ENCODE results near the gene METTL2B.
"Not testable (repeated sequence)": the region's sequence is repeated elsewhere in the genome, so short reads cannot be mapped to it uniquely, and the experiment has no call there.

Gene METTL2B

GRCh38 chr7:128523932-128524524 lies 47.5 kb downstream of the METTL2B start:
- in situ Hi-C loops (cut with MboI; ENCODE audit: low sequenced_read_pairs) = not testable (repeated sequence)

GRCh38 chr7:128525584-128525983 lies 49.0 kb downstream of the METTL2B start:
- in situ Hi-C loops (cut with MboI; ENCODE audit: low sequenced_read_pairs) = not testable (repeated sequence)

GRCh38 chr7:128526062-128526466 lies 49.5 kb downstream of the METTL2B start:
- in situ Hi-C loops (cut with MboI; ENCODE audit: low sequenced_read_pairs) = not testable (repeated sequence)

GRCh38 chr7:128529191-128529590 lies 52.6 kb downstream of the METTL2B start:
- in situ Hi-C loops (cut with MboI; ENCODE audit: low sequenced_read_pairs) = not testable (repeated sequence)

- in situ Hi-C loops (cut with MboI; ENCODE audit: low sequenced_read_pairs) = not testable (repeated sequence)
Measured at GRCh38 chr7:128530121-128530854, 53.7 kb downstream of the METTL2B start.

- in situ Hi-C loops (cut with MboI; ENCODE audit: low sequenced_read_pairs) = no loop called here
Measured at GRCh38 chr7:128530855-128531104, 54.2 kb downstream of the METTL2B start.

- in situ Hi-C loops (cut with MboI; ENCODE audit: low sequenced_read_pairs) = not testable (repeated sequence)
Measured at GRCh38 chr7:128531105-128531954, 54.8 kb downstream of the METTL2B start.

GRCh38 chr7:128531955-128532478 lies 55.5 kb downstream of the METTL2B start:
- in situ Hi-C loops (cut with MboI; ENCODE audit: low sequenced_read_pairs) = not testable (repeated sequence)

- in situ Hi-C loops (cut with MboI; ENCODE audit: low sequenced_read_pairs) = not testable (repeated sequence)
Measured at GRCh38 chr7:128532956-128533355, 56.4 kb downstream of the METTL2B start.

- in situ Hi-C loops (cut with MboI; ENCODE audit: low sequenced_read_pairs) = not testable (repeated sequence)
Measured at GRCh38 chr7:128537410-128537809, 60.9 kb downstream of the METTL2B start.

GRCh38 chr7:128542530-128542929 lies 66.0 kb downstream of the METTL2B start:
- in situ Hi-C loops (cut with MboI; ENCODE audit: low sequenced_read_pairs) = not testable (repeated sequence)

- in situ Hi-C loops (cut with MboI; ENCODE audit: low sequenced_read_pairs) = not testable (repeated sequence)
Measured at GRCh38 chr7:128543300-128543699, 66.8 kb downstream of the METTL2B start.

GRCh38 chr7:128546319-128546851 lies 69.8 kb downstream of the METTL2B start:
- in situ Hi-C loops (cut with MboI; ENCODE audit: low sequenced_read_pairs) = not testable (repeated sequence)

GRCh38 chr7:128550920-128551319 lies 74.4 kb downstream of the METTL2B start:
- in situ Hi-C loops (cut with MboI; ENCODE audit: low sequenced_read_pairs) = no loop called here

GRCh38 chr7:128554394-128554793 lies 77.8 kb downstream of the METTL2B start:
- in situ Hi-C loops (cut with MboI; ENCODE audit: low sequenced_read_pairs) = not testable (repeated sequence)
